Endothelial cell of umbilical vein (primary cell): ENCODE data around the gene SEMA7A.

ENCODE experiments used
- CTCF ChIP-seq, 2 donors: IDR thresholded peaks; 1 replicate in 1 of 2; 2 replicates in 1 of 2; pipeline ENCODE4 v1.5.1; 2011; ENCODE audit warnings: low read length in 2 of 2, mild to moderate bottlenecking in 2 of 2, moderate library complexity in 2 of 2, control low read depth in 1 of 2, inconsistent platforms in 1 of 2, low read depth in 1 of 2; ENCODE audit not compliant: insufficient read depth in 1 of 2; ENCODE audit errors: extremely low read depth in 1 of 2
- EZH2 ChIP-seq: IDR thresholded peaks from 2 replicates; pipeline ENCODE4 v1.6.1; 2012; ENCODE audit warnings: borderline replicate concordance, low read depth, mild to moderate bottlenecking, moderate library complexity, low read length, inconsistent platforms; ENCODE audit not compliant: severe bottlenecking
- POLR2A ChIP-seq: IDR thresholded peaks from 2 replicates; pipeline ENCODE4 v1.6.1; 2012; ENCODE audit warnings: low read depth, mild to moderate bottlenecking, control low read depth, low read length
- POLR2AphosphoS5 ChIP-seq: IDR thresholded peaks from 2 replicates; pipeline ENCODE4 v1.6.1; 2012; ENCODE audit warnings: low read depth, mild to moderate bottlenecking, control low read depth, low read length, moderate library complexity; ENCODE audit not compliant: insufficient read depth

- TF ChIP-seq EZH2 (no peak), POLR2A (no peak), CTCF (IDR thresholded peaks at IDR 0.05; ENCODE audit: extremely low read depth in 1 of 2, insufficient read depth in 1 of 2, low read depth in 1 of 2, low read length in 2 of 2) (no peak), POLR2AphosphoS5 (no peak)
These were observed 56.8 kb downstream of the SEMA7A start for GRCh38 chr15:74376825-74377581.
